Left lobe of liver (tissue), 2 donors: ENCODE measurements around the gene GPR78. TPM values are rescaled to one million over a fixed set of nuclear protein-coding genes. Genes with fewer than 3 reads are reported as not detected.
"Not testable (repeated sequence)": the region's sequence is repeated elsewhere in the genome, so short reads cannot be mapped to it uniquely, and the experiment has no call there.

Experiments used
- ATAC-seq: fragments of 200-7000 bp; cut with Tn5 transposase; one replicate; pipeline ENCODE4 v1.9.1; 2020; ENCODE audit warnings: mild to moderate bottlenecking, moderate library complexity
- DNase-seq: peaks from one replicate; pipeline ENCODE4 v3.0.0-alpha.2; 2020; ENCODE audit warnings: low spot score
- total RNA-seq: library from RNA; stranded (reverse); gene quantifications from one replicate; pipeline ENCODE4 v1.2.1, GENCODE V29; 2021
- donor health status: DM: no; HTN: no; CAD: no; lungs with moderate emphysema.
- donor health status: DM: no; HTN: yes; CAD: no.

The GPR78 gene
- total RNA-seq, 1 donor from 2014 or later: not detected

DNA sequence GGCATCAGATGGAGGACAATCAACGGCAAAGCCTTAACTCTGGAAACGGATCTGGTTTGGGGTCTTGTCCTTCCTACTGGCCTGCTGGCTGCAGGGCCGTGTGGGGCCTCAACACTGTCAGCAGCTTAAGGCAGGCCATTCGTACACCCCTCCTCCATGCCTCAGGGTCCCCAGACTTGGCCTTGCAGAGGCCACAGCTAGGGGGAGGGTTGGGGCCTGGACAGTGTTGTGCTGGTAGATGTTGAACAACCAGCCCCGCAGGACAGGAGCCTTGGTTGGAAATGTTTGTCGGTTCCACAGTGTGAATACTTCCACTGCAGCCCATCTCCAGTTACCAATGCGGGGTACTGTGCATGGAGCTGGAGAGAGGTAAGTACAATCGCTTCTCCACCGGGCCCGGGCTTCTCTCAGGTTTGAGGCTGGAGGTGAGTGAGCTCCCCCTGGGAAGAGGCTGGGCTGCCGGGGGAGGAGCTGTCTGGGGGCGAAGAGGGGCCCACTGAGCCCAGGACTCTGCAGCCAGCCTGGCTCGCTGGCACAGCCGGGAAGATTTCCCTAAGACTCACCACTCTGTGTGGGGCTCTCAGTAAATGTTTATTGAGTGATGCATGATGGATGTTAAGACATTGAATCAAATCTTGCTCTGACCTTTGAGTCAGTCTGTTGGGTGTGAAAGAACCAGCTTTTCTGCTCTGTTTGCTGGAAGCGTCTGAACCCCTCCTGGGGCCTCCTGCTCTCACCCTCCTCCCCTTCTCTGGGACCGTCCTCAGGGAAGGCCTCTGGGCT lies 19.7 kb upstream of the GPR78 start:
- ATAC-seq (no peak), DNase-seq (no peak)

DNA sequence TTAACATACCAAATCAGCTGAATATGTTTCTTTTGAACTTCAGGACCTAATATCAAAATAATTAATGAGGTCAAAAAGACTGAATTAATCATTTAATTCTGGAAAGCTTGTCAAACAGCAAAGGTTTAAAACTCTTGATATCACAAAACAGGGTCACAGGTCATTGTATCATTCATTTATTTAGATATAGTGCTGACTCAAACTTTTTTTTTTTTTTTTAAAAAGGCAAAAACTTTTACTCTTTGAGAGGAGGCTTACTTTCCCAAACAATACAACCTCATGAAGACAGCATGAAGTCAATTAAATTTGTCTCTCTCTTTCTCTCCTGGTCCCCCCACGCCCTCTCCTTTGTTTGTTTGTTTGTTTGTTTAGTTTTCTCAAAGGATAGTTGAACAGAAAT lies 15.6 kb upstream of the GPR78 start:
- no peak for DNase-seq
- ATAC-seq: no peak

DNA sequence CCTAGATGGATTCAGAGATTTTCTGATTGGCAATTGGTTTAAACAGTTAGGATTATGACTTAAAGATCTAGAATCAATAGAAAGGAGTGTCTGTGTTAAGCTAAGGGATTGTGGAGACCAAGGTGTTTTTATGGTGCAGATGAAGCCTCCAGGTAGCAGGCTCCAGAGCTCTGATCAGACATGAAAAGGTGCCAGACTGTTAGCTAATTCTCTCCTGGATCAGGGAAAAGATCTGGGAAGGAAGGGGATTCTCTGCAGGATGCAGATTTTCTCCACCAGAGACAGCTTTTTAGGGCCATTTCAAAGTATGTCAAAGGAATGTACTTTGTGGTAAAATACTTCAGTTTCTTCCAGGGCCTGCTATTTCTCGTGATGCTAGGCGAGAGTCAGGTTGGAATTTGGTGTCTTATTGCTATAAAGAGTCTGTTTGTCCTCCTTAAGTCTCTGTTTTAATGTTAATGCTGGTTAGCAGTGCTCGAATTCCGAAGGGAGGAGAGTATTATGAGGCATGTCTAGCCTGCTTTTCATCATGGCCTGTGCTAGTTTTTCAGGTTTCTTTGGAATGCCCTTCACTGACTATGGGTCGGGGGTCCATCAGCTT lies 12.0 kb upstream of the GPR78 start:
- ATAC-seq: no peak
- no peak for DNase-seq

DNA sequence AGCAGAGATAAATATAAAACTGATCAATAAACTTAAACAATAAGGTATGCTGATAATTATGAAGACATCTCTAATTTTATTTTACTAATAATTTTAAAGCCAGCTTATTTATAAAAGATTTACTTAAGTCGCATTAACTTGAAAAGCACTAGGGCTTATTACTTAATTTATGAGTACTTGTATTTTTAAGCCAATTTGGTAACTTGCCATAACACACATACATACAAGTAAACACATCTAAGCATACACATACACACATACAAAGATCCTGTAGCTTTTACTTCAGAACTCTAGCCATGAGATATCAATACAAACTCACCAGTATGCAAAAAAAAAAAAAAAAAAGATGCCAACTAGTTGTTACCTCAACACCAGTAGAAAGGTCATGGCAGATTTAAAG lies 10.0 kb upstream of the GPR78 start:
- no peak for ATAC-seq
- no peak for DNase-seq

DNA sequence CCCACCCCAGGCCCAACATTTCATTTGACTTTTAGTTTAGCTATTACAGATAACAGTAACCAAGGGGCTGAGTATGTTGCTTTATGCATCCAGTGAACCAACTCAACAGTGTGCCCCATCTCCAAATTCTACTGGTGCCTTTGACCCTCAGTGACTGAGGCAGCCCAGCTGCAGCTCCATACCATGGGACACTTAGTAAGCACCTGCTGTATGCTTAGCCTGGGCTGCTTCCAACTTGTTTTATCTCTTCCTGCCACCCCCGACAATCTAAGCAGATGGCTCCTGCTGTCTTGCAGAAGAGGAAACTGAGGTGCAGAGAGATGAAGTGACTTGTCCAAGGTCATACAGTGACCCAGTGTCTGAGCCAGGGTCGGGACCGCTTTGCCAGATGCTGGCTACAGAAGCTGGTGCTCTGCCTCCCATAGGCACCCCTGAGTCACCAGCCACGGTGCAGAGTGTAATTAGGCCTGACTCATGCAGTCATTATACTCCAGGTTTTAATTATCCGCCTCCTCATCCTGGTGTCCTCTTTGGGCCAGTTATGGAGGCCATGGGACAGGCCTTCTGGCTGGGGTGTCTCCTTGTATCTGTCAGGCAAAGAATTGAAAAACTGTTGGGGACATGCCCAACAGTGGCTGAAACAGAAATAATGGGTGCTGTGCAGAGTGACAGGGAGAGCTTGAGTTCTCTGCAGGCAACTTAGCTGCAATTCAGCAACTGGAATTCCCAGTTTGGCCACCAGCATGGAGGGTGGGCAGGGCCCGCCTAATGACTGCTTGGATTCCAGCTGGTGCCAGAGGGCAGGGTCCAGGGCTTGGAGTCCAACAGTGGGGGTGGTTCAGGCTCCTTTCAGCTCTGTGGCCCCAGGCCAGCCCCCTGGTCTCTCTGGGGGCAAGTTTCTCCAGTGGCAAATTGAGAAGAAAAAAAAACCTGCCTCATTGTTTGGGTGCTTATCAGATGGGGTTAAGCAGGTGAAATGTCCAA lies 8.2 kb upstream of the GPR78 start:
- no peak for ATAC-seq
- DNase-seq: no peak

DNA sequence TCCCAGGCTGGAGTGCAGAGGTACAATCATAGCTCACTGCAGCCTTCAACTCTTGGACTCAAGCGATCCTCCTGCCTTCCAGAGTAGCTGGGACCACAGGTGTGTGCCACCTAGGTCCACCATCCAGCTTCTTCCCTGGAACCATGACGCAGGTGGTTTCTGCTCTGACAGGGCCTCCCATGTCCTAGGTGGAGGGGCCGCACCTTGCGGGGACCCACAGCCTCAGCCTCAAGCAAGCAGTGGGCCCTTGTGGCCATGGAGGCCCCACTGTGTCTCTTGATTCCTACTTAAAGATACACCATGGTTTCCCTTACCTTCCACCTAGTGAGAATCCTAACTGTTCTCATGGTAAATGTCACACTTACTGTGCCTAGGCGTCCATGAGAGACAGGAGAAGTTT lies 6.9 kb upstream of the GPR78 start:
- ATAC-seq (no peak), DNase-seq (no peak)

DNA sequence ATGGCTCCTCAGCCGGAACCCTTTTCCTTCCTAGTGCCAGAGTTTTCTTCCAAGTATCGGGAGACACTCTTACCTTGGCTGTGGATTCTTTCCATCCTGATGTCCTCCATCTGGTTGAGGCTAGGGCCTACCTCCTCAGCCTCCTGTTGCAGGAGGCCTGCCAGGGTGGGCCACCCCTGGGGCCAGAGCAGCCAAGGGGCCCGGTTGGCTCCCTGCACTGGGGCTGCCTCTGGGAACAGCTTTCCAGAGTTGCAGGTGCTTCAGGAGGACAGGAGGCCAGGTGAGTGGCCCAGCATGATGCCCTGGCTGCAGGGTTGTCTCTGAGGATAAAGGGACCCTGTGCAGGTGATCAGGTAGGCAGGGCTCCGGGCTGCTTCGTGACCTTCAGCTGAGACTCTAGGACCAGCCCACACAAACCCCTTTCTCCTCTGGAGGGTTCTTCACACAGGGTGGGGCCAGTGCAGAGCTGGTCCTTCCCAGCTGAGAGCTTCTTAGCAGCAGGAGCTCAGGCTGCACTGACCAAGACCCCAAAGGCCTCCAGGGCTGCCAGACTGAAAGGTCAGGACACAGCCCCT lies 5.3 kb upstream of the GPR78 start:
- no peak for ATAC-seq
- DNase-seq: no peak

DNA sequence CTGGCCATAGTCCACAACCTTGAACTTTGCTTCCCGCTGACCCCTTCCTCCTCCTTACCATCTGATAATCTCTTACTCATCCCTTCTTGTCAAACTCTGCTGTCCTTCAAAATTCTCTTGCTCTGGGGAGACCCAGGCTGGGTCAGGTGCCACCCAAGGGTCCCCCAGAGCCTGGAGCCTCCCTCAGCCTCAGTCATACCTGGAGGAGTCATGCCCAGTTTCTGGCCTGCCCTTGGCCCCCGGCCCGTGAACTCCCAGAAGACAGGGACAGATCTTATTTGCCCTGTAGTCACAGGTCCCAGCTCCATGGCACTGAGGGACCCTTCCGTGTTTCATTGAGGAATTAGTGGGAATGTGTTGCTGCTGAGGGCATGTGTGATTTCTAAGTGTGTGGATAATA lies 4.7 kb upstream of the GPR78 start:
- no peak for DNase-seq
- ATAC-seq: no peak

DNA sequence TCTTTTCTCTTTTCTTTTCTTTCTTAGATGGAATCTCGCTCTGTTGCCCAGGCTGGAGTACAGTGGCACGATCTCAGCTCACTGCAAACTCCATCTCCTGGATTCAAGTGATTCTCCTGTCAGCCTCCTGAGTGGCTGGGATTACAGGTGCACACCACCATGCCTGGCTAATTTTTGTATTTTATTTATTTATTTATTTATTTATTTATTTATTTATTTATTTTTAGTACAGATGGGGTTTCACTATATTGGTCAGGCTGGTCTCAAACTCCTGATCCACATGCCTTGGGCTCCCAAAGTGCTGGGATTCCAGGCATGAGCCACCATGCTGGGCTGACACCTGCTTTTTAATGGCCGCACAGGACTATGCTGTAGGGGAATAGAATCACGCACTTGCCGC lies 3.6 kb upstream of the GPR78 start:
- DNase-seq, ATAC-seq: not testable (repeated sequence)

DNA sequence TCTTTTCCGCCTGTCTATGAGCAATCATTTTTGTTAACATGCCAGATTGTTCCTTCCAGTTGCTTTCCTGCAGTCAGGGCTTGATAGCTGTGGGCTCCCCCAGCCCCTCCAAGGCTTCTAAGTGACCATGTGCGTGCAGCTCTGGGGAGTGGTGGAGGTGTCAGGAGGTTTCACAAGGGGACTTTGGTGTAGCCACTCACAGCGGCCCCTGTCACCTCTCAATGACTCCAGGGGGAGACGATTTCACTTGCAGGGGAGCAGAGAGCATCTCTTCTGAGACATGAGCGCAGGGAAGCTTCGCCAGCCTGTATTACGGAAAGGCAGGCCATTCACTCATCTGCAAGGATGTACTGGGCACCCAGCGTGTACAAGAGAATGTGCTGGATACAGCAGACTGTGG lies 3.1 kb upstream of the GPR78 start:
- ATAC-seq (no peak), DNase-seq (no peak)

DNA sequence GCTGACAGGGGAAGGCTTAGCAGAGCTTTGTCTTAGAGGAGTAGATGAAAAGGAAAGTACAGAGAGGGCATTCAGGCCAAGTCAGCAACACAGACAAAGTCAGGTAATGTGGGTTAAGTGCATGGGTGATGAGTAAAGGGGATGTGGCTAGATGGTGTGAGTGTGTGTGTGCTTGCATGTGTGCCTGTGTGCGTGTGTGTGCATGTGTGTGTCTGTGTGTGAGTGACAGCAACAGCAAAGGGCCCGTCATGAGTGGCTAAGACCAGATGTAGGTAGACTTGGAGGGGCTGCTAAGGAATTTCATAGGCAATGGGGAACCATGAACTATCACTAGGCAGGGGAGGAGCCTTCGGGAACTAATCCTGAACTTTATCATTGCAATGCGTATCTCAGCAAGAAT lies 2.2 kb upstream of the GPR78 start:
- DNase-seq: no peak
- ATAC-seq: no peak

DNA sequence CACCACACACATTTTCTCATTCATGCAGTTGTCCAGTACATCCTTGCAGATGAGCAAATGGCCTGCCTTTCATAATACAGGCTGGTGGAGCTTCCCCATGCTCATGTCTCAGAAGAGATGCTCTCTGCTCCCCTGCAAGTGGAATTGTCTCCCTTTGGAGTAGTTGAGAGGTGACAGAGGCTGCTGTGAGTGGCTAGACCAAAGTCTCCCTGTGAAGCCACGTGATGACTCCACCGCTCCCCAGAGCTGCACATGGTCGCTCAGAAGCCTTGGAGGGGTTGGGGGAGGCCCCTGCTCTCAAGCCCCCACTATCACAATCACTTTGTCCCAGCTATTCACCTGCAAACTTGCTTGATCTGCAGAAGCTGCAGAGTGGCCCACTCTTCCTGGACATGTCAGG lies 1.5 kb upstream of the GPR78 start:
- ATAC-seq: no peak
- DNase-seq: no peak

DNA sequence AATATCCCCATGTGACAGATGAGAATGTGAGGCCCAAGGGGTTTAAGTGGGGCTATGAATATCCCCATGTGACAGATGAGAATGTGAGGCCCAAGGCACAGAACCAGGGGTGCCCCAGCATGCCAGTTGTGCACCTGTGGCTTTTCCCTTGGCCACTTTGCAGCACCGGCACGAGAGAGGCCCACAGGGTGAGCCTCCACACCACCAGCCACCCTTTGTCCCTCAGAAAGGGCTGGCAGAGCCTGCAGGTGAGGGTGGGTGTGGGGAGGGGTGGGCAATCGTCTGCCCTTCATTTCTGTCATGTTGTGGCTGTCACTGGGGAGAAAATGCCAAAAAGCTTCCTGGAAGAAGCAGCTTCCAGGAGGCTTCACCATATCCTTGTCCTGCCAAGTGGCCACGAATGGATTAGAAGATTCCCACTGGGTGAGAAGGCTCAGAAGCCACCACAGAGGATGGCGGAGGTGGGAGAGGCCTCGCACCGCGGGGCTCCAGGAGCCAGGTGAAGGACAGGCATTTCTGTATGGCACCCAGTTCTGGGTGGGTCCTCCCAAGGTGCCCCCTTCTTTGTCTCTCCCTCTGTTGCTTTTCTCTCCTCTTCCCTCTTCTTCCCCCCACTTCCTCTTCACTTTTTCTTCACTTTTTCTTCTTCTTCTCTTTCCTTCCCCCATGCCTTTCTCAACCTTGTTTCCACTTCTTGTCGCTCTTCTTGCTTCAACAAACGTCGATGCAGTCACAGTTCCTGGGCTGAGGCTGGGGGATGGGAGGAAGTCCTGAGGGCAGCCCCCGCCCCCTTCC lies 469 bp upstream of the GPR78 start:
- no peak for DNase-seq
- ATAC-seq: no peak

DNA sequence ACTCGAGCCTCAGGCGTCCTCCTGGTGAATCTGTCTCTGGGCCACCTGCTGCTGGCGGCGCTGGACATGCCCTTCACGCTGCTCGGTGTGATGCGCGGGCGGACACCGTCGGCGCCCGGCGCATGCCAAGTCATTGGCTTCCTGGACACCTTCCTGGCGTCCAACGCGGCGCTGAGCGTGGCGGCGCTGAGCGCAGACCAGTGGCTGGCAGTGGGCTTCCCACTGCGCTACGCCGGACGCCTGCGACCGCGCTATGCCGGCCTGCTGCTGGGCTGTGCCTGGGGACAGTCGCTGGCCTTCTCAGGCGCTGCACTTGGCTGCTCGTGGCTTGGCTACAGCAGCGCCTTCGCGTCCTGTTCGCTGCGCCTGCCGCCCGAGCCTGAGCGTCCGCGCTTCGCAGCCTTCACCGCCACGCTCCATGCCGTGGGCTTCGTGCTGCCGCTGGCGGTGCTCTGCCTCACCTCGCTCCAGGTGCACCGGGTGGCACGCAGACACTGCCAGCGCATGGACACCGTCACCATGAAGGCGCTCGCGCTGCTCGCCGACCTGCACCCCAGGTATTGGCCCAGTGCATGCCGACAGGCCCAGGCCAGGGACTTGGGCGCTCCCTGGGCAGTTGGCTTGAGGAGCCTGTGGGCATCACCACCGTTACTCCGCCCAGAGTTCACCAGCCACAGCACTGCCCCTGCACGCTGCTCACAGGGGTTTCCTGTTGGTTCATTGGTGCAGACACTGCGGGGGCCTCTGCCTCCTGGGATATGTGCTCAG lies 1.1 kb downstream of the GPR78 start:
- no peak for ATAC-seq
- DNase-seq: no peak

DNA sequence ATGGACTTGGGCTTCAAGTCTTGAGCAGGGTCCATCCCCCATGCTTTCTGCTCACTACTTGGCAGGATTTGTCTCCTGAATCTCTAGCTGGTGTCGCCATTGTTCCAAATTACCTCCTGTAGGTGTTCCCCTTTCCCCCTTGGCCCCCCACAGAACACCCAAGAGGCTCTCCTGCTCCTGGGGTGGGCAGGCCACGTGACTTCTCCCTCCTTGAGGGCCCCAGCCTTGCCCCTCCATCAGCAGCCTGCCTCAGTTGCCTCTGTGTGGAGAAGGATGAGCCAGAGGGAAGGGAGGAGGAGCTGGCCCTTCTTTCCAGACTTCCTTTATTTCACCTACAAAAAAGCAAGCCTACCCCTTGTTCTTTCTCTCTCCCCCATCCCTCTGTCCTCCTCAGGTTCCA lies 1.8 kb downstream of the GPR78 start:
- no peak for DNase-seq
- ATAC-seq: no peak

DNA sequence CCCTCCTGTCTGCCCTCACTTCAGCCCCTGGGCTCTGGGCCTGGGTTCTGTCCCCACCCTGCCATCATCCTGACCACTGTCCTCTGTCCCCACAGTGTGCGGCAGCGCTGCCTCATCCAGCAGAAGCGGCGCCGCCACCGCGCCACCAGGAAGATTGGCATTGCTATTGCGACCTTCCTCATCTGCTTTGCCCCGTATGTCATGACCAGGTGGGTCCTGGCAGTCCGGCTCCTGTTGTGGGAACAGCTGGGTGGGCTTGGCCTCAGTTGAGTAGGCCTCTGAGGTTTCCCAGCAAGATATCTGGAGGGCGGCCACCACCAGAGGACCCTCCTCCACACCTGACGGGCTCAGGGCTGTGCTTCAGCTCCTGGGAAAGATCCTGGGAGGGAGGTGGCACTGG lies 2.2 kb downstream of the GPR78 start:
- DNase-seq (no peak), ATAC-seq (no peak)

DNA sequence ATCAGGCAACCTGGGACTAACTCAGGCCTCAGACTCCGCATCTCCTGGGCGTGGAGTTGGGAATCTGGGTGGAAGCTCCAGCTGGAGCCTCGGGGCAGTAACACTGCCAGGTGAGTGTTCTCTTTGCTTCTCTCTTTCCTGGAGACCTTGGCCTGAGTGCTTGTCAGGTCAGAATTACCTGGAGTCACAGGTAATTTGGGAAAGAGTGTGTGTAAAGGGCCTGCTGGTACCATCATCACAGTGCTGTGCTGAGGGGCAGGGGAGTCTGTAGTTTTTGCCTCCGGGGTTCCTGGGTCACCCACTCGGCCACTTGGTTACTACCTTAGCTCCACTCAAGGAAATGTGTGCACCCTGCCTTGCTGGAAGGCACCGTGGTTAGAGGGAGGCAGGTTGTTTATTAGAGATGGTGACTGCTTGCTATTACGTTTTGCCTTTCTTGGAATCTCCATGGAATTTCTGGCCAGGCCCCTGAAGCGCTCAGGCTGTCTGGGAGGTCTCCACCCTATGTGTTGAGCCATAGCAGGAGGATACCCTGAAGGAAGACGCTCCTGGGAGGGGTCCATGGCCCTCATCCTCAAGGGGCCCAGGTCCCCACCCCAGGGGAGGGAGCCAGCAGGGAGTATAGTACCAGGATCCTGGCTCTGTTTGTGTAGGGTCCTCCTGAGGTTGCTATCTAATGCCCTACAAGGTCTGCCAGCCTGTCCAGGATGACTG lies 2.9 kb downstream of the GPR78 start:
- ATAC-seq: no peak
- DNase-seq: no peak

DNA sequence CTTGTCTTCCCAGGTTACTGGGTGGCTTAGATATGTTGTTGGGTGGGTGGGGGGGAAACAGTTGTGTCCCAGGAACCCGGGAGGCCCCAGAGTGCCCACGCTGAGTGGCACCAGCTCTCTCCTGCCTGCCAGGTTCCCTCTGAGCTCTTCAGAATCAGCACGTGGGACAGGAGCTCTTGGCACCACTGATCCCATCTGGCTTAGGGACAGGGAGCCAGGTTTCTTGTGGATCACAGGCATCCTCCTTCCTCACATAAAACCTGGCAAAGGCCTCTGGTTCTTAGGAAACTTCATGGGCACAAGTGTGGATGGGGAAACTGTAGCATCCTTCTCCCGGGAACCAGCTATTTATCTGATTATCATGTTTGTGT lies 3.4 kb downstream of the GPR78 start:
- DNase-seq (no peak), ATAC-seq (no peak)

DNA sequence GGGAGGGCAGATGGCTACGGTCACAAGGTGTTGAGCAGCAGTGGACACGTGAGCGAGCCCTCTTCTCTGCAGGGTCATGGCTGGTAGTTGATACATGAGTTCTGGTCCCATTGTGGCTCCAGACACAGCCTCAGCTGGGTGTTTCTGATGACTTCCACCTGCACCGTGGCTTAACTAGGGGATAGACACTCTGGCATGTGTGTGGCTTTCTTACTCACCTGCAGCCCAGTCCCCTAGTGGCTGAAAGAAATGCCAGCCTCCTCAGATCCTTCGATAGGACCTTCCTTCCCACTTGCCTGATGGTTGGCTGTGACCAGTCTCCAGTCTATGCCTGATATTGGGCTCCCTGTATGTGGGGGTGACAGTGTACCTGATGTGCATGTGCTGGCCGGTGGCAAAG lies 5.0 kb downstream of the GPR78 start:
- ATAC-seq (no peak), DNase-seq (no peak)
